ENCODE data around the gene ADAMTS2. TPM values are rescaled to one million over a fixed set of nuclear protein-coding genes. Genes with fewer than 3 reads are reported as not detected.

The ADAMTS2 gene
- total and polyA plus RNA-seq, 2 donors from 2014 or later: 2.0 to 13.6 TPM

DNA sequence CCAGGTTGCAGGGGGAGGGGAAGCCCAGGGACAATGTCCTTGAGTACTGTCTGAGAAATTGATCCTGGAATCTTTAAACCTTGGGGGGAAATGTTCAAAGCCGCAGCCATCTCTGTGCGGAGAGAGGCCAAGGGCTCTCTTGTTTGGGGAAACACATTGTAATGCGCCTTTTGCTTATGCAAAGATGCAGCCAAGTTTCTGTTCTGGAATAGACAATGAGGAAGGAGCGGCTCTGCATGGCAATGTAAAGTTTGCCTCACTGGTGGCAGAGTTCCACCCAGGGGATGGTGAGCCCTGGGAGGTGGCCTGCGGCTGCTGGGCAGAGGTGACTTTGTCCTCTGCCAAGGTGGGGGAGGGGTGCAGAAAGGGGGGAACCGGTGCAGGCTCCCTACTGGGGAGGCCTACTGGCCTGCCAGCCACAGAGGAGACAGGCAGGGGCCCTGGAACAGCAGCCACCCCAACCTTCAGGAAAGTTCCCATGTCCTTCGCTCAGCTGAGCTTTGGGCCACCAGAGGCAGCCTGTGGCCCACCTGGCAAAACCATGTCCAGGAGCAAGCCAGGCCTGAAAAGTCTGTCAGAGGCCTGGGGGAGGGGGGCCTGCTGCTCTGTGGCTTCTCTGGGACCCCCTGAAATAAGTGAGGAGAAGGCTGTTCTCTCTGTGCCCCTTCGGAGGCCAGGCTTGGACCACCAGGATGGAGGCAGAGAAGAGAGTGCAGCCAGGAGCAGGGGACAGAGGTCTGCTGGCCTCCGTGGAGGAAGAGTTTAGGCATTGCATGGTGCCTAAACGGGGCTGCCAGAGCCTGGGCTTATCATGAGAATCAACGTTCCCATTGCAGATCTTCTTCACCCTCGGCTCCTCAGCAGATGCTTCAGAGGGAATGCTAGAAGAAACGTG lies 157.3 kb downstream of the ADAMTS2 start:
- peak in 1 of 5 donors; percentile 55 for DNase-seq
- H3K4me1 ChIP-seq (ENCODE audit: control insufficient read depth in 2 of 3, insufficient read depth in 2 of 3, low read depth in 1 of 3, low read length in 3 of 3): no peaks in the 10 kb centered on the region
- H3K9me3 ChIP-seq (ENCODE audit: control insufficient read depth in 2 of 3, insufficient read depth in 1 of 3, low read length in 3 of 3): no peaks in the 10 kb centered on the region
- no peak overlapping the region for H3K27ac ChIP-seq (ENCODE audit: low read depth in 2 of 2, low read length in 2 of 2)
- intact Hi-C loops (cut with DNase I): no loop called here
- no peak overlapping the region for H3K9ac ChIP-seq (ENCODE audit: low read length in 3 of 3)
- no peaks in the 10 kb centered on the region for H3K36me3 ChIP-seq (ENCODE audit: control insufficient read depth in 2 of 3, insufficient read depth in 3 of 3, low read length in 3 of 3)
- TF ChIP-seq, protein P1, sequence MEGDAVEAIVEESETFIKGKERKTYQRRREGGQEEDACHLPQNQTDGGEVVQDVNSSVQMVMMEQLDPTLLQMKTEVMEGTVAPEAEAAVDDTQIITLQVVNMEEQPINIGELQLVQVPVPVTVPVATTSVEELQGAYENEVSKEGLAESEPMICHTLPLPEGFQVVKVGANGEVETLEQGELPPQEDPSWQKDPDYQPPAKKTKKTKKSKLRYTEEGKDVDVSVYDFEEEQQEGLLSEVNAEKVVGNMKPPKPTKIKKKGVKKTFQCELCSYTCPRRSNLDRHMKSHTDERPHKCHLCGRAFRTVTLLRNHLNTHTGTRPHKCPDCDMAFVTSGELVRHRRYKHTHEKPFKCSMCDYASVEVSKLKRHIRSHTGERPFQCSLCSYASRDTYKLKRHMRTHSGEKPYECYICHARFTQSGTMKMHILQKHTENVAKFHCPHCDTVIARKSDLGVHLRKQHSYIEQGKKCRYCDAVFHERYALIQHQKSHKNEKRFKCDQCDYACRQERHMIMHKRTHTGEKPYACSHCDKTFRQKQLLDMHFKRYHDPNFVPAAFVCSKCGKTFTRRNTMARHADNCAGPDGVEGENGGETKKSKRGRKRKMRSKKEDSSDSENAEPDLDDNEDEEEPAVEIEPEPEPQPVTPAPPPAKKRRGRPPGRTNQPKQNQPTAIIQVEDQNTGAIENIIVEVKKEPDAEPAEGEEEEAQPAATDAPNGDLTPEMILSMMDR (IDR thresholded peaks at IDR 0.05; ENCODE audit: borderline replicate concordance, extremely low read depth, insufficient read depth): no peak
- H3K27me3 ChIP-seq (ENCODE audit: control insufficient read depth, insufficient read depth, low read length): no peaks in the 10 kb centered on the region
- no peak for FAIRE-seq
- no peak overlapping the region for H3K4me3 ChIP-seq (ENCODE audit: low read length in 3 of 3)

DNA sequence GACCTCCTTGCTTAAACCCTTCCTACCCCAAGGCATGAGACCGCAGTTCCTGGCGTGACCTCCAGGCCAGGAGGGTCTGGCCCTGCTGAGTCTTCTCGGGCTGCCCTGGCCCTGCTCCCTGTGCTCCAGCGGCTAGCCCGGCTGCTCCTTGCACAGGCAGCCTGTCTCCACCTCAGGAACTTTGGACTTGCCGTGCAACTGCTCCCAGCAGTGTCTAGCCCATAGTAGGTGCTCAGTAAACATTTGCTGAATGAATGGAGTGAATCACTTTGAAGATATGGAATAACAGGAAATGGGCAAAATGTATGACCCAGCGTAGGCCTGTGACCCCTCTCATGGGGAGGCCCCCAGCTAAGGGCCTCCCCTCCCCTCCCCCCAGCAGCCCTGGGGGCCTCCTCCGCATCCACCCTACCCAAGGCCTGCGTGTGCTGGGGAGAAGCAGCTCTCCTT lies 158.0 kb downstream of the ADAMTS2 start:
- H3K4me1 ChIP-seq (ENCODE audit: control insufficient read depth in 2 of 3, insufficient read depth in 2 of 3, low read depth in 1 of 3, low read length in 3 of 3): no peaks in the 10 kb centered on the region
- no peaks in the 10 kb centered on the region for H3K27me3 ChIP-seq (ENCODE audit: control insufficient read depth, insufficient read depth, low read length)
- H3K4me3 ChIP-seq (ENCODE audit: low read length in 3 of 3): no peak overlapping the region
- DNase-seq: peak in 1 of 5 donors; percentile 37
- intact Hi-C loops (cut with DNase I): no loop called here
- H3K9me3 ChIP-seq (ENCODE audit: control insufficient read depth in 2 of 3, insufficient read depth in 1 of 3, low read length in 3 of 3): no peaks in the 10 kb centered on the region
- TF ChIP-seq, protein P1 (IDR thresholded peaks at IDR 0.05; ENCODE audit: borderline replicate concordance, extremely low read depth, insufficient read depth): no peak
- H3K27ac ChIP-seq (ENCODE audit: low read depth in 2 of 2, low read length in 2 of 2): no peak overlapping the region
- FAIRE-seq: no peak
- H3K36me3 ChIP-seq (ENCODE audit: control insufficient read depth in 2 of 3, insufficient read depth in 3 of 3, low read length in 3 of 3): no peaks in the 10 kb centered on the region
- H3K9ac ChIP-seq (ENCODE audit: low read length in 3 of 3): no peak overlapping the region

GRCh38 chr5:179186801-179187200 lies 158.5 kb downstream of the ADAMTS2 start:
- Histone ChIP-seq H3K9ac (ENCODE audit: low read length in 3 of 3) (no peak overlapping the region), H3K4me1 (ENCODE audit: control insufficient read depth in 2 of 3, insufficient read depth in 2 of 3, low read depth in 1 of 3, low read length in 3 of 3) (no peaks in the 10 kb centered on the region), H3K36me3 (ENCODE audit: control insufficient read depth in 2 of 3, insufficient read depth in 3 of 3, low read length in 3 of 3) (no peaks in the 10 kb centered on the region), H3K27me3 (ENCODE audit: control insufficient read depth, insufficient read depth, low read length) (no peaks in the 10 kb centered on the region), H3K4me3 (ENCODE audit: low read length in 3 of 3) (no peak overlapping the region), H3K27ac (ENCODE audit: low read depth in 2 of 2, low read length in 2 of 2) (no peak overlapping the region), H3K9me3 (ENCODE audit: control insufficient read depth in 2 of 3, insufficient read depth in 1 of 3, low read length in 3 of 3) (no peaks in the 10 kb centered on the region)
- DNase-seq (peak in 1 of 5 donors; percentile 43), FAIRE-seq (no peak)
- TF ChIP-seq, protein P1 (IDR thresholded peaks at IDR 0.05; ENCODE audit: borderline replicate concordance, extremely low read depth, insufficient read depth): no peak
- intact Hi-C loops (cut with DNase I): no loop called here

Measured in kidney (tissue), 14 donors.